Caco-2 (cell line): ENCODE data around the gene SMIM10L2A. TPM values are rescaled to one million over a fixed set of nuclear protein-coding genes. Genes with fewer than 3 reads are reported as not detected.

ENCODE experiments used
- BruUV-seq: library from RNA; stranded (reverse); fragments of 400-500 nt; replicated peaks from 2 replicates; lab custom pipeline; 2021; lab: Mats Ljungman, UMichigan
- CTCF ChIA-PET: fragments of 300-600 bp; sonication (Branson Sonifier 250); formaldehyde crosslinking; loops from one replicate; lab custom pipeline; 2022; ENCODE audit warnings: antibody characterized with exemption; lab: Charles Lee
- POLR2A ChIA-PET: fragments of 300-600 bp; sonication (Branson Sonifier 250); formaldehyde crosslinking; loops from one replicate; lab custom pipeline; 2022; ENCODE audit warnings: antibody characterized with exemption; lab: Charles Lee
- DNase-seq, 2 experiments: peaks; one replicate each; pipeline versions ENCODE4 v3.0.0 to v3.0.0-alpha.2; 2020 to 2022
- H3K27me3 ChIP-seq: replicated peaks from 2 replicates; pipeline ENCODE4 v1.6.0; 2011; ENCODE audit warnings: low read length; ENCODE audit not compliant: control insufficient read depth, insufficient read depth
- H3K36me3 ChIP-seq: 2 replicates; pipeline ENCODE4 v1.5.1; 2011; ENCODE audit warnings: low read length; ENCODE audit not compliant: control insufficient read depth, insufficient read depth
- H3K4me1 ChIP-seq: fragments of 250-450 bp; sonication (Bioruptor Pico); 2 replicates; pipeline ENCODE4 v1.5.1; 2020; ENCODE audit warnings: mild to moderate bottlenecking
- H3K4me3 ChIP-seq: 2 replicates; pipeline ENCODE4 v1.5.1; 2011; ENCODE audit warnings: low read depth, mild to moderate bottlenecking, control low read depth, low read length
- H3K9me3 ChIP-seq: fragments of 250-450 bp; sonication (Bioruptor Pico); 2 replicates; pipeline ENCODE4 v1.5.1; 2020; ENCODE audit warnings: mild to moderate bottlenecking, moderate library complexity
- H3K27ac Mint-ChIP-seq: one replicate; pipeline ENCODE4 v1.8.0; 2022; ENCODE audit warnings: mixed read lengths; ENCODE audit not compliant: unreplicated experiment
- H3K27me3 Mint-ChIP-seq: one replicate; pipeline ENCODE4 v1.8.0; 2022; ENCODE audit warnings: mixed read lengths; ENCODE audit not compliant: insufficient read depth, unreplicated experiment
- H3K36me3 Mint-ChIP-seq: one replicate; pipeline ENCODE4 v1.8.0; 2022; ENCODE audit warnings: mild to moderate bottlenecking, mixed read lengths; ENCODE audit not compliant: insufficient read depth, unreplicated experiment
- H3K4me1 Mint-ChIP-seq: one replicate; pipeline ENCODE4 v1.8.0; 2022; ENCODE audit warnings: low read depth, mixed read lengths; ENCODE audit not compliant: unreplicated experiment
- H3K4me3 Mint-ChIP-seq: one replicate; pipeline ENCODE4 v1.8.0; 2022; ENCODE audit warnings: mild to moderate bottlenecking, moderate library complexity, mixed read lengths; ENCODE audit not compliant: unreplicated experiment
- H3K9me3 Mint-ChIP-seq: one replicate; pipeline ENCODE4 v1.8.0; 2022; ENCODE audit warnings: mixed read lengths; ENCODE audit not compliant: unreplicated experiment
- CTCF ChIP-seq, 2 experiments: fragments of 200-600 bp in 1 of 2; IDR thresholded peaks; 1 replicate in 1 of 2; 2 replicates in 1 of 2; pipeline versions ENCODE4 v1.5.1 to v1.8.0; 2011 to 2022; ENCODE audit warnings: antibody characterized with exemption in 1 of 2, control low read depth in 1 of 2, inconsistent platforms in 1 of 2, low read depth in 1 of 2, low read length in 1 of 2, mild to moderate bottlenecking in 1 of 2, moderate library complexity in 1 of 2; ENCODE audit not compliant: insufficient read depth in 1 of 2, severe bottlenecking in 1 of 2, unreplicated experiment in 1 of 2
- intact Hi-C: fragments of 100-400 bp; cut with micrococcal nuclease; formaldehyde crosslinking; loops from one replicate; pipeline ENCODE4 v1.10.0; 2022; ENCODE audit not compliant: unreplicated experiment
- total RNA-seq: library from RNA; stranded (reverse); gene quantifications from 2 replicates; pipeline ENCODE4 v1.2.3, GENCODE V29; 2022

The SMIM10L2A gene
- total RNA-seq, 1 experiment from 2014 or later, result 2.6 TPM

- Histone ChIP-seq H3K9me3 (no peaks in the 10 kb centered on the region), H3K27me3 (no peaks in the 10 kb centered on the region), H3K36me3 (no peaks in the 10 kb centered on the region), H3K4me3 (no peak overlapping the region), H3K4me1 (no peaks in the 10 kb centered on the region)
- no peaks in the 10 kb centered on the region for H3K4me1 Mint-ChIP-seq
- no peak for DNase-seq
- TF ChIP-seq CTCF (IDR thresholded peaks at IDR 0.05; ENCODE audit: insufficient read depth in 1 of 2, low read depth in 1 of 2, low read length in 1 of 2, severe bottlenecking in 1 of 2, unreplicated experiment in 1 of 2), result no peak
- peaks cover 6% of the 10 kb centered on the region for H3K36me3 Mint-ChIP-seq
- H3K27me3 Mint-ChIP-seq, result peaks cover 10% of the 10 kb centered on the region
- H3K9me3 Mint-ChIP-seq, result no peaks in the 10 kb centered on the region
- BruUV-seq, result no TSS peak
- intact Hi-C loops, result no loop called here
- H3K27ac Mint-ChIP-seq, result no peak overlapping the region
- ChIA-PET POLR2A (no interaction called here), CTCF (no interaction called here)
- no peak overlapping the region for H3K4me3 Mint-ChIP-seq
These were observed 11.9 kb downstream of the SMIM10L2A start for GRCh38 chrX:135433531-135434257.

DNA sequence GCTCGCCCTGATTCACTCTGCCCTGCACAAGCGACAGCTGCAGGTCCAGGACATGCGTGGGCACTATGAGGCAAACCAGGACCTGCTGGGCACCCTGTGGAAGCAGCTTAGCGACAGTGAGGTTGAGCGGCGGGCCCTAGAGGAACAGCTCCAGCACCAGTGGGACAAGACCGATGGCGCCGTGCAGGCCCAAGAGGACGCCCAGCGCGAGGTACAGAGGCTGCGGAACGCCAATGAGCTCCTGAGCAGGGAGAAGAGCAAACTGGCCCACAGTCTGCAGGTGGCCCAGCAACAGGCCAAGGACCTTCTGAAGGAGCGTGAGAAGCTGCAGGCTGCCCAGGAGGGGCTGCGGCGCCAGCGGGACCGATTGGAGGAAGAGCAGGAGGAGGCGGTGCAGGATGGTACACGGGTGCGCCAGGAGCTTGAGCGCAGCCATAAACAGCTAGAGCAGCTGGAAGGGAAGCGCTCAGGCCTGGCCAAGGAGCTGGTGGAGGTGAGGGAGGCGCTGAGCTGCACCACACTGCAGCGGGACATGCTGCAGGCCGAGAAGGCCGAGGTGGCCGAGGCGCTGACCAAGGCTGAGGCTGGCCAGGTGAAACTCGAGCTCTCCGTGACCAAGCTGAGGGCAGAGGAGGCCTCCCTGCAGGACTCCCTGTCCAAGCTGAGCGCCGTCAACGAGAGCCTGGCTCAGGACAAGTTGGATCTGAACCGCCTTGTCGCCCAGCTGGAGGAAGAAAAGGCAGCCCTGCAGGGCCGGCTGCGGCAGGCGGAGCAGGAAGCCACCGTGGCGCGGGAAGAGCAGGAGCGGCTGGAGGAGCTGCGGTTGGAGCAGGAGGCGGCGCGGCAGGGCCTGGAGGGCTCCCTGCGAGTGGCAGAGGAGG is 12.8 kb downstream of the SMIM10L2A start:
- Histone ChIP-seq H3K36me3 (no peaks in the 10 kb centered on the region), H3K4me1 (no peaks in the 10 kb centered on the region), H3K4me3 (no peak overlapping the region), H3K27me3 (no peaks in the 10 kb centered on the region), H3K9me3 (no peaks in the 10 kb centered on the region)
- no peak overlapping the region for H3K27ac Mint-ChIP-seq
- no peaks in the 10 kb centered on the region for H3K9me3 Mint-ChIP-seq
- BruUV-seq, result no TSS peak
- H3K36me3 Mint-ChIP-seq, result peaks cover 6% of the 10 kb centered on the region
- peaks cover 10% of the 10 kb centered on the region for H3K27me3 Mint-ChIP-seq
- intact Hi-C loops, result no loop called here
- POLR2A ChIA-PET, result no interaction called here
- DNase-seq, result no peak
- TF ChIP-seq CTCF (IDR thresholded peaks at IDR 0.05; ENCODE audit: insufficient read depth in 1 of 2, low read depth in 1 of 2, low read length in 1 of 2, severe bottlenecking in 1 of 2, unreplicated experiment in 1 of 2), result no peak
- H3K4me3 Mint-ChIP-seq, result no peak overlapping the region
- no peaks in the 10 kb centered on the region for H3K4me1 Mint-ChIP-seq
- CTCF ChIA-PET, result no interaction called here

GRCh38 chrX:135435139-135435922 is 13.6 kb downstream of the SMIM10L2A start:
- ChIA-PET CTCF (no interaction called here), POLR2A (no interaction called here)
- H3K9me3 ChIP-seq, result no peaks in the 10 kb centered on the region
- intact Hi-C loops, result no loop called here
- no peaks in the 10 kb centered on the region for H3K9me3 Mint-ChIP-seq
- no peaks in the 10 kb centered on the region for H3K4me1 Mint-ChIP-seq
- DNase-seq, result no peak
- no TSS peak for BruUV-seq
- TF ChIP-seq CTCF (IDR thresholded peaks at IDR 0.05; ENCODE audit: insufficient read depth in 1 of 2, low read depth in 1 of 2, low read length in 1 of 2, severe bottlenecking in 1 of 2, unreplicated experiment in 1 of 2), result no peak
- H3K4me3 ChIP-seq, result no peak overlapping the region
- H3K27me3 ChIP-seq, result no peaks in the 10 kb centered on the region
- no peak overlapping the region for H3K27ac Mint-ChIP-seq
- H3K27me3 Mint-ChIP-seq, result peaks cover 7% of the 10 kb centered on the region
- H3K4me3 Mint-ChIP-seq, result no peak overlapping the region
- H3K36me3 ChIP-seq, result no peaks in the 10 kb centered on the region
- peaks cover 6% of the 10 kb centered on the region for H3K36me3 Mint-ChIP-seq
- H3K4me1 ChIP-seq, result no peaks in the 10 kb centered on the region
